Common myeloid progenitor, CD34-positive (primary cell): ENCODE measurements around the gene SAA1.
"Not testable (repeated sequence)": the region's sequence is repeated elsewhere in the genome, so short reads cannot be mapped to it uniquely, and the experiment has no call there.

Source experiments
- CTCF ChIA-PET: fragments of 350-600 bp; sonication (Branson Sonifier 250); formaldehyde crosslinking; loops from one replicate; lab custom pipeline; 2021; ENCODE audit warnings: antibody characterized with exemption; lab: Charles Lee
- POLR2A ChIA-PET: fragments of 350-600 bp; sonication (Branson Sonifier 250); formaldehyde crosslinking; loops from one replicate; lab custom pipeline; 2021; ENCODE audit warnings: antibody characterized with exemption; lab: Charles Lee
- DNase-seq, 3 donors: peaks; one replicate each; pipeline versions ENCODE4 v3.0.0 to v3.0.0-alpha.2; 2013
- H3K27ac ChIP-seq, 2 experiments: 1 replicate in 1 of 2; 2 replicates in 1 of 2; pipeline ENCODE4 v1.7.0; 2013; ENCODE audit warnings: inconsistent platforms in 2 of 2, low read length in 2 of 2, mild to moderate bottlenecking in 2 of 2, low read depth in 1 of 2, moderate library complexity in 1 of 2; ENCODE audit not compliant: severe bottlenecking in 2 of 2, insufficient read depth in 1 of 2, poor library complexity in 1 of 2
- H3K27me3 ChIP-seq, 5 experiments: replicated peaks in 2 of 5; 1 replicate in 3 of 5; 2 replicates in 2 of 5; pipeline versions ENCODE4 v1.6.1 to v1.7.0; 2013; ENCODE audit warnings: low read length in 4 of 5, mild to moderate bottlenecking in 2 of 5, moderate library complexity in 2 of 5, inconsistent platforms in 1 of 5; ENCODE audit not compliant: insufficient read depth in 5 of 5, control insufficient read depth in 4 of 5
- H3K36me3 ChIP-seq, 4 experiments: 1 replicate in 2 of 4; 2 replicates in 2 of 4; pipeline versions ENCODE4 v1.6.1 to v1.7.0; 2013; ENCODE audit warnings: low read length in 3 of 4, control low read depth in 1 of 4, mild to moderate bottlenecking in 1 of 4; ENCODE audit not compliant: control insufficient read depth in 4 of 4, insufficient read depth in 4 of 4
- H3K4me1 ChIP-seq, 4 experiments: 1 replicate in 3 of 4; 2 replicates in 1 of 4; pipeline versions ENCODE4 v1.6.1 to v1.7.1; 2013; ENCODE audit warnings: low read length in 3 of 4, mild to moderate bottlenecking in 3 of 4, control low read depth in 1 of 4, inconsistent platforms in 1 of 4, moderate library complexity in 1 of 4; ENCODE audit not compliant: control insufficient read depth in 4 of 4, insufficient read depth in 4 of 4; ENCODE audit errors: control extremely low read depth in 1 of 4
- H3K4me3 ChIP-seq, 7 experiments: 1 replicate in 4 of 7; 2 replicates in 3 of 7; pipeline versions ENCODE4 v1.5.1 to v1.7.0; 2013; ENCODE audit warnings: mild to moderate bottlenecking in 7 of 7, low read length in 6 of 7, moderate library complexity in 6 of 7, inconsistent platforms in 2 of 7, low read depth in 2 of 7, control low read depth in 1 of 7; ENCODE audit not compliant: insufficient read depth in 4 of 7, control insufficient read depth in 1 of 7; ENCODE audit errors: extremely low read depth in 1 of 7
- H3K9me3 ChIP-seq, 5 experiments: 1 replicate in 4 of 5; 2 replicates in 1 of 5; pipeline versions ENCODE4 v1.6.1 to v1.7.1; 2013; ENCODE audit warnings: low read length in 4 of 5, mild to moderate bottlenecking in 2 of 5, inconsistent platforms in 1 of 5, low read depth in 1 of 5, moderate library complexity in 1 of 5; ENCODE audit not compliant: control insufficient read depth in 4 of 5, insufficient read depth in 2 of 5; ENCODE audit errors: control extremely low read depth in 1 of 5
- WGBS: methylation state at CpG from one replicate; pipeline ENCODE4 v1.1.5; 2013; ENCODE audit not compliant: insufficient coverage; 5-methylcytosine and 5-hydroxymethylcytosine counted together

The SAA1 gene

DNA sequence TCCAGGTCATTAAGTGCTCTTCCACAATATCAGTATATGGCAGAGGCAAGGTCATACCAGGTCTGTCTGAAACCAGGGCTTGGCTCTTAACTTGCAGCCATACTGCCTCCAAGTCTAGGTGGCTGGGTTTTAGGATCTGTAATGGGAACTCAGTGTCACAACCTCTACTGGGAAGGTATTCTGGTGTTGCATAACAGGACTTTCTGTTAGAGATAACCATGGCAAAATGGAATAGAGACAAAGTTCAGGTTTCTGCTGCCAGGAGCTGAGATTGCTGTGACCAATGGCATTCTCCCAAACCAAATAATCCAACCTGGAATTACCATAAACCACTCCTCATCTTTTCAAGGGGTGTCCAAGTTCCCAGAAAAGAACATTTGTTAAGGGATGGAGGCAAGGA is 6.8 kb upstream of the SAA1 start:
- Histone ChIP-seq H3K4me1 (no peaks in the 10 kb centered on the region), H3K27ac (no peak overlapping the region), H3K36me3 (no peaks in the 10 kb centered on the region), H3K27me3 (peaks cover 0 to 6% (median 0%) of the 10 kb centered on the region in 5 experiments), H3K9me3 (no peaks in the 10 kb centered on the region), H3K4me3 (no peak overlapping the region)
- DNase-seq = no peak
- CTCF ChIA-PET = no interaction called here
- POLR2A ChIA-PET = no interaction called here

GRCh38 chr11:18261721-18262120 is 4.3 kb upstream of the SAA1 start:
- peaks cover 0 to 3% (median 0%) of the 10 kb centered on the region in 5 experiments for H3K27me3 ChIP-seq
- no peaks in the 10 kb centered on the region for H3K36me3 ChIP-seq
- ChIA-PET CTCF (no interaction called here), POLR2A (no interaction called here)
- H3K4me3 ChIP-seq = no peak overlapping the region
- WGBS = 100% methylated on average over 5 of the region's 14 CpGs
- no peak overlapping the region for H3K27ac ChIP-seq
- DNase-seq = no peak
- H3K9me3 ChIP-seq = no peaks in the 10 kb centered on the region
- no peaks in the 10 kb centered on the region for H3K4me1 ChIP-seq

DNA sequence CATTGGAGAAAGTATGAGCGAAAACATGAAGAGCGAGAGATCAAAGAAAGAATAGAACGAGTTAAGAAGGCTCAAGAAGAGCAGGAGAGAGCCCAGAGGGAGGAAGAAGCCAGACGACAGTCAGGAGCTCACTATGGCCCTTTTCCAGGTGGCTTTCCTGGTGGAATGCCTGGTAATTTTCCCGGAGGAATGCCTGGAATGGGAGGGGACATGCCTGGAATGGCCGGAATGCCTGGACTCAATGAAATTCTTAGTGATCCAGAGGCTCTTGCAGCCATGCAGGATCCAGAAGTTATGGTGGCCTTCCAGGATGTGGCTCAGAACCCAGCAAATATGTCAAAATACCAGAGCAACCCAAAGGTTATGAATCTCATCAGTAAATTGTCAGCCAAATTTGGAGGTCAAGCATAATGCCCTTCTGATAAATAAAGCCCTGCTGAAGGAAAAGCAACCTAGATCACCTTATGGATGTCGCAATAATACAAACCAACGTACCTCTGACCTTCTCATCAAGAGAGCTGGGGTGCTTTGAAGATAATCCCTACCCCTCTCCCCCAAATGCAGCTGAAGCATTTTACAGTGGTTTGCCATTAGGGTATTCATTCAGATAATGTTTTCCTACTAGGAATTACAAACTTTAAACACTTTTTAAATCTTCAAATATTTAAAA is 3.2 kb upstream of the SAA1 start:
- 93% methylated on average over 4 of the region's 8 CpGs for WGBS
- H3K36me3 ChIP-seq, DNase-seq, H3K27me3 ChIP-seq, H3K27ac ChIP-seq, H3K4me3 ChIP-seq, CTCF ChIA-PET, H3K9me3 ChIP-seq, H3K4me1 ChIP-seq, POLR2A ChIA-PET: not testable (repeated sequence)

GRCh38 chr11:18264035-18264434 is 2.0 kb upstream of the SAA1 start:
- no peaks in the 10 kb centered on the region for H3K9me3 ChIP-seq
- ChIA-PET CTCF (no interaction called here), POLR2A (no interaction called here)
- no peak for DNase-seq
- H3K36me3 ChIP-seq = no peaks in the 10 kb centered on the region
- peaks cover 0 to 2% (median 0%) of the 10 kb centered on the region in 5 experiments for H3K27me3 ChIP-seq
- H3K4me3 ChIP-seq = no peak overlapping the region
- no peaks in the 10 kb centered on the region for H3K4me1 ChIP-seq
- H3K27ac ChIP-seq = no peak overlapping the region
- 98% methylated on average over 4 of the region's 4 CpGs for WGBS

DNA sequence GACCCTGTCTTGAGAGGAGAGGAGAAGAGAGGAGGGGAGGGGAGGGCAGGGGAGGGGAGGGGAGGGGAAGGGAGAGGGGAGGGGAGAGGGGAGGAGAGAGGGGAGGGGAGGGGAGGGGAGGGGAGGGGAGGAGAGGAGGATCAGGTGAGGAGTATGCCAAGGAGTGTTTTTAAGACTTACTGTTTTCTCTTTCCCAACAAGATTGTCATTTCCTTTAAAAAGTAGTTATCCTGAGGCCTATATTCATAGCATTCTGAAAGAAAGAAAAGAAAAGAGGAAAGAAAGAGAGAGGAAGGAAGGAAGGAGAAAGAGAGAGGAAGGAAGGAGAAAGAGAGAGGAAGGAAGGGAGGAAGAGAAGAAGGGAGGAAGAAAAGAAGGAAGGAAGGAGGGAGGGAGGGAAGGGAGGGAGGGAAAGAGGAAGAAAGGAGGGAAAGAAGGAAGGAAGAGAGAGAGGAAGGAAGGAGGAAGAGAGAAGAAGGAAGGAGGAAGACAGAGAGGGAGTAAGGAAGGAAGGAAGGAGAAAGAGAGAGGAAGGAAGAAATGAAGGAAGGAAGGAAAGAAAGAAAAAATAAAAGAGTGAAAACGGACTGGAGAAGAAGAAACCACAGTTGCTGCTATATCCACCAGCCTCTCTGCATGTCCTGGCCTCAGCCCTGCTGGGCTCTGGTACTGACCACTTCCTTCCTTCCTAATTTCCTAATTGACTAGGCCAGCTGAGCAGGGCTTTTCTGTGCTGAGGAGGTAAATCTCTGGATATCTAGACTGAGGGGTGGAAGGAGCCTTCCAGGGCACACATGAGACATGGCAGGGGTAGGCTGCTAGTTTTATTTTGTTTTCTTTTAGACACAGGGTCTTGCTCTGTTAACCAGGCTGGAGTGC is 1.1 kb upstream of the SAA1 start:
- H3K27me3 ChIP-seq = no peaks in the 10 kb centered on the region
- no peaks in the 10 kb centered on the region for H3K36me3 ChIP-seq
- H3K4me1 ChIP-seq = no peaks in the 10 kb centered on the region
- no peak overlapping the region for H3K27ac ChIP-seq
- POLR2A ChIA-PET = no interaction called here
- CTCF ChIA-PET = no interaction called here
- H3K4me3 ChIP-seq = no peak overlapping the region
- WGBS = 20% methylated on average over 1 of the region's 1 CpG
- no peaks in the 10 kb centered on the region for H3K9me3 ChIP-seq
- no peak for DNase-seq

DNA sequence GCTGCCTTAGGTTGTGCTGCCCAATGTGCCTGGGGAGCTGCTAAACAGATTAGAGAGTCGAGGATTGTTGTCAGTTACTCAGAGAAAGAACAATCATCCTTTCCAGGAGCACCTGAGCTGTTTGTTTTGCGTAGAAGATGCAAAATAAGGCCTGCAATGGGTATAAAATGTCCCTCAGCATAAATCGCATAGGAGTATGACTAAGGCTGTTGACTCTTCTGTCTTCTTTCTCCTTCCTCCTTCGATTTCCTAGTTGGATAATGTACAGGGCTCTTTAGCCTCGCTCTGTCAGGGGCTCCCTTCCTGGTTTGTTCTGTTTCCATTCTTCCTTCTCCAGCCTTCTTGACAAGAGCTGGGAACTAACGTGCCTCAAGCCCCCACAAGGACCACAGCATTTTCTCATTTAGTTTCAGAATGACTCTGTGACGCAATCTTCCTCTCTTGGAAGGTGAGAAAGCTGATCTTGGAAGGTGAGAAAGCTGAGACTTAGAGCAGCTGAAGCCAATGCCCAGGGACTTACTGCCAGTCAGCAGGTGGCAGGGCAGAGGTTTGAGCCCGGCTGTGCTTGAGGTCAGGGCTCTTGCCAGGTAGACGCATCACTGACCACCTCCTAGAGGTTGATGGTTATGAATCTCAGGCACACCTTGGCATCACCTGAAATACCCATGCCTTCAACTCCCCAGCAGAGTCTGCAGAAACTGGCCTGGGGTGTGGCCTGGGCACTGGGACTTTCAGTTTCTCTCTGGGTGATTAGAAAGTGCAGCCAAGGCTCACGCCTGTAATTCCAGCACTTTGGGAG is 1.5 kb downstream of the SAA1 start:
- POLR2A ChIA-PET, H3K27me3 ChIP-seq, H3K4me1 ChIP-seq, CTCF ChIA-PET, H3K9me3 ChIP-seq, H3K27ac ChIP-seq, H3K4me3 ChIP-seq, H3K36me3 ChIP-seq, DNase-seq: not testable (repeated sequence)
- no CpG with 5 or more reads among the region's 10 CpGs for WGBS

DNA sequence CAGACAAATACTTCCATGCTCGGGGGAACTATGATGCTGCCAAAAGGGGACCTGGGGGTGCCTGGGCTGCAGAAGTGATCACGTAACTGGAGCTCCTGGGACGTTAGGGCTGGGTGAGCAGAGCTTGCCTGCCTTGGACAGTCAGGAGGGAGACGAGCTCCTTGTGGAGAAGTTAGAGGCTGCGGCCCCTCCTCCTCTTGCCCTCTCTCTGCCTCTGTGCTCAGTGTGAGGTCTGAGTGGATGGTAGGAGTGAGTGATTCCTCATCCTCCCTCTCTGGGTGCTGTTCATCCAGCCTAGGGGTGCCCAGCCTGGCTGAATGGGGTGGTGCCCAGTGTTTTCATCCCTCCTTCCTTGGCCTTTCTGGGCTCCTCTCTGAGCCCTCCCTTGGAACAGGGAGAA is 3.2 kb downstream of the SAA1 start:
- H3K4me3 ChIP-seq, DNase-seq, H3K27ac ChIP-seq, H3K27me3 ChIP-seq, H3K9me3 ChIP-seq, H3K4me1 ChIP-seq, POLR2A ChIA-PET, H3K36me3 ChIP-seq, CTCF ChIA-PET: not testable (repeated sequence)
- no CpG with 5 or more reads among the region's 5 CpGs for WGBS
